Activated CD4-positive, alpha-beta memory T cell treated with anti-CD3 and anti-CD28 coated beads, Interleukin-2, amount 10 ng/mL, durations not matched to agents 7 days and 5 days (primary cell): Measurements from ENCODE around the gene ETS1. TPM values are rescaled to one million over a fixed set of nuclear protein-coding genes. Genes with fewer than 3 reads are reported as not detected.

Experiments used
- CTCF ChIA-PET: fragments of 350-600 bp; sonication (Branson Sonifier 250); formaldehyde crosslinking; loops from one replicate; lab custom pipeline; 2021; ENCODE audit warnings: antibody characterized with exemption, inconsistent platforms; lab: Charles Lee
- POLR2A ChIA-PET: fragments of 350-600 bp; sonication (Branson Sonifier 250); formaldehyde crosslinking; loops from one replicate; lab custom pipeline; 2021; ENCODE audit warnings: antibody characterized with exemption; lab: Charles Lee
- DNase-seq: peaks from one replicate; pipeline ENCODE4 v3.0.0-alpha.2; 2020
- H3K27ac Mint-ChIP-seq: one replicate; pipeline ENCODE4 v1.8.0; 2021; ENCODE audit warnings: mild to moderate bottlenecking, mixed read lengths
- H3K27me3 Mint-ChIP-seq: one replicate; pipeline ENCODE4 v1.8.0; 2021; ENCODE audit warnings: mixed read lengths
- H3K36me3 Mint-ChIP-seq: one replicate; pipeline ENCODE4 v1.8.0; 2021; ENCODE audit warnings: low read depth, mixed read lengths
- H3K4me1 Mint-ChIP-seq: one replicate; pipeline ENCODE4 v1.8.0; 2021; ENCODE audit warnings: mixed read lengths
- H3K4me3 Mint-ChIP-seq: one replicate; pipeline ENCODE4 v1.8.0; 2021; ENCODE audit warnings: mild to moderate bottlenecking, mixed read lengths
- H3K9me3 Mint-ChIP-seq: one replicate; pipeline ENCODE4 v1.8.0; 2021; ENCODE audit warnings: mixed read lengths
- total RNA-seq, 2 experiments: library from RNA; stranded (reverse); gene quantifications; one replicate each; pipeline ENCODE4 v1.2.3, GENCODE V29; 2021

The ETS1 gene
- total RNA-seq, 2 experiments from 2014 or later: 572 to 584 TPM

- no peaks in the 10 kb centered on the region for H3K9me3 Mint-ChIP-seq
- H3K36me3 Mint-ChIP-seq: no peaks in the 10 kb centered on the region
- POLR2A ChIA-PET: interaction anchor here (1.2 to 1.8 kb wide), 2 partner anchors 11 to 56 kb away, joined by 3 to 5 read pairs; no protein-coding TSS in a partner anchor
- H3K4me3 Mint-ChIP-seq: no peak overlapping the region
- CTCF ChIA-PET: interaction anchor here (1.3 kb wide), 1 partner anchor 9 kb away, joined by 4 read pairs; no protein-coding TSS in a partner anchor
- peaks cover 5% of the 10 kb centered on the region for H3K27me3 Mint-ChIP-seq
- DNase-seq: no peak
- H3K27ac Mint-ChIP-seq: no peak overlapping the region
- H3K4me1 Mint-ChIP-seq: peaks cover 8% of the 10 kb centered on the region
Measured at GRCh38 chr11:128599729-128600128, 12.4 kb upstream of the ETS1 start.

DNA sequence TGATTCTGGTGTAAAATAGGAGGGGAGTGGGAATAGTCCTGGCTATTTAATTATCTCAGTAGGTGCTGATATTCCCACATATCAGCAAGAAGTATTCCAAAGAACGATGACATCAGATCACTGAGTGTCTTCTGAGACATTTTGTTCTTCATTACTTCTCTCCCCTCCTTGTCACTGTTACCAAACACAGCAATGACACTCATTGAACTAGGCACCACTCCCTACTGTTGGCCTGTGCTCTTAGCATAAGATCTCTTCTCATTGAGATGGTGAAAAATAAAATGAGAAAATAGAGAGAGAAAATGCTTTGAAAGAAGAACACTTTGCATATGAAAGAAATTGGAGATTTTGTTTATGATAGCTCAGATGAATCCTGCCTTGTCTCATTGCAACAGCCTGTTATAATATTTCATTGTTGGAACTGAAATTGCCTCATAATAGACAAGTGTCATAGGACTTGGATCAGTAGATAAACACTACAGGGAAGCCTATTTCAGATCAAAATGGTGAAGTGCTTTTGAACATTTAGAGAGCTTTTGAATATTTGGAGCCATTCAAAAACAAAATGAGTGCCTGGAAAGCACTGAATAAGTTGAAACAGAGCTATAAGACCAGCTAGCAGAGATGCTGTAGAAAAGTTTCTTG lies 11.3 kb upstream of the ETS1 start:
- Mint-ChIP-seq H3K36me3 (no peaks in the 10 kb centered on the region), H3K4me1 (peaks cover 8% of the 10 kb centered on the region), H3K9me3 (no peaks in the 10 kb centered on the region), H3K27ac (no peak overlapping the region), H3K27me3 (peaks cover 6% of the 10 kb centered on the region), H3K4me3 (no peak overlapping the region)
- no peak for DNase-seq
- CTCF ChIA-PET: interaction anchor here (0.9 kb wide), 1 partner anchor 126 kb away, joined by 3 read pairs; no protein-coding TSS in a partner anchor
- POLR2A ChIA-PET: interaction anchor here (1.2 to 1.3 kb wide), 3 partner anchors 9 to 275 kb away, joined by 3 to 5 read pairs (median 3); no protein-coding TSS in a partner anchor

DNA sequence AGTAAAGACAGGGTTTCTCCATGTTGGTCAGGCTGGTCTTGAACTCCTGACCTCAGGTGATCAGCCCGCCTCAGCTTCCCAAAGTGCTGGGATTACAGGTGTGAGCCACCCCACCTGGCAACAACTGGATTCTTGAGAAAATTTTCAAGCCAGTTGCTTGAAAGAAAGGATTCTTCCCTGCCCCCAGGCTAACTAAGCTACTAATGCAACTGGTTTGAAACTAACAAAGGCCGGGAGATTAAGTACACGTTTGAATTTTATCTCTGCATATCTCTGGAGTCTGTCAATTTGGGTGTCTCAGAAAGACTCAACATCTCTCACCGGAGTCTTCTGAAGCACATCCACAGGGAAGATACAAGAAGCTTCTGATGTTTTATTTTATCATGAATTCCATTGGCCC lies 10.7 kb upstream of the ETS1 start:
- ChIA-PET CTCF (no interaction called here), POLR2A (interaction anchor here (1.2 to 1.3 kb wide), 3 partner anchors 10 to 274 kb away, joined by 3 to 5 read pairs (median 3); no protein-coding TSS in a partner anchor)
- Mint-ChIP-seq H3K36me3 (no peaks in the 10 kb centered on the region), H3K27me3 (peaks cover 6% of the 10 kb centered on the region), H3K9me3 (no peaks in the 10 kb centered on the region), H3K4me3 (no peak overlapping the region), H3K4me1 (peaks cover 8% of the 10 kb centered on the region), H3K27ac (no peak overlapping the region)
- no peak for DNase-seq

DNA sequence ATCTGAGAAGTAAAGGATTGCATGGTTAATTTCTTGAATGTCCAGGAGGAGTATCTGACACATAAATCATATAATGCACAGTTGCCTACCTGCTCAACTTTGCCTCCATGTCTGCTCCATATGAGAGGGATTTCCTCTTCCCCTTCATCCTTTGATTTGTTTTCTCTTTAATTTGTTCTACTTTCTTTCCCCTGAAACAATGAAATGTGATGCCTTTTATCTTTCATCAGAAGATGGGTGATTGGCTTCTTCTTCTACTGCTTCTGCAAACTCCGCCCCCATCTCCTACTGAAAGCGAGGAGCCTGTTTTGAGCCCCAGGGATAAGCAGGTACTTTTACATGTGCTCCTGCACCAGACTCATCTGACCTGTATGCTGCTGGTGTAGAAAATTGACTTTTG lies 9.9 kb upstream of the ETS1 start:
- no peak overlapping the region for H3K27ac Mint-ChIP-seq
- peaks cover 6% of the 10 kb centered on the region for H3K27me3 Mint-ChIP-seq

DNA sequence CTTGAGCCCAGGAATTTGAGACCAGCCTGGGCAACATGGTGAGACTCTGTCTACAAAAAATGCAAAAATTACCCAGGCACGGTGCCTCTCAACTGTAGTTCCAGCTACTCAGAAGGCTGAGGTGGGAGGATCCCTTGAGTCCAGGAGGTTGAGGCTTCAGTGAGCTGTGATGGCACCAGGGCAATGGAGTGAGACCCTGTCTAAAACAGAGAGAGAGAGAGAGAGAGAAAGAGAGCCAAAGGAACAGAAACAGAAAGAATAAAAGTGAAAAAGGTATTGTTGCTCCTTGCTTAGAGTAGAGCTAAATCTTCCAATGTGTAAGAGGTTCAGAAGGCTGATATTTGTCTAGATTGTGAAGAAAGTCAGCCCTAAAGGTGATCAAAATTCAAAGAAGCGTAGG lies 8.9 kb upstream of the ETS1 start:
- H3K4me1 Mint-ChIP-seq: peaks cover 5% of the 10 kb centered on the region
- H3K36me3 Mint-ChIP-seq: no peaks in the 10 kb centered on the region
- peaks cover 10% of the 10 kb centered on the region for H3K27me3 Mint-ChIP-seq
- DNase-seq: no peak
- no peak overlapping the region for H3K27ac Mint-ChIP-seq
- ChIA-PET POLR2A (no interaction called here), CTCF (no interaction called here)
- no peaks in the 10 kb centered on the region for H3K9me3 Mint-ChIP-seq
- no peak overlapping the region for H3K4me3 Mint-ChIP-seq

More for the DNA sequence above, 9.9 kb upstream of the ETS1 start:
- ChIA-PET POLR2A (no interaction called here), CTCF (no interaction called here)
- DNase-seq: no peak
- H3K36me3 Mint-ChIP-seq: no peaks in the 10 kb centered on the region
- H3K4me1 Mint-ChIP-seq: peaks cover 5% of the 10 kb centered on the region
- H3K9me3 Mint-ChIP-seq: no peaks in the 10 kb centered on the region
- no peak overlapping the region for H3K4me3 Mint-ChIP-seq

DNA sequence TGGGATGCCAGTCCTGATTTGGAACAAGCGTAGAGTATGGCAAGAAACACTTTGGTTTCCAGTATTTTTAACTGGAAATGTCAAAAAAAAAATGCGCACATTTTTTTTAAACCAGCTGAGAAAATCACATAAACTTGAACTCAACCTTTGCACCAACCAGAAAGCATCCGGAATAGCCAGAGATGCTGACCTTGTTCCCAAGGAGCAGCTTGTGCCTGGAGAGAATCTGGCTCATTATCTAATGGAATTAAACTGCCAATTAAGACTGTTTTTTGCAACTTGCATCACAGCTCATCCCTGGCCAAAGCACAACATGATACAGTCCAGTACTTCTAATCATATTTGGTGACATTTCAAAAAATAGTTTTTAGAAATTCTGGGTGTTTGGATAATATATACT lies 8.4 kb upstream of the ETS1 start:
- Mint-ChIP-seq H3K27me3 (peaks cover 13% of the 10 kb centered on the region), H3K4me3 (no peak overlapping the region), H3K27ac (no peak overlapping the region), H3K4me1 (peaks cover 5% of the 10 kb centered on the region), H3K36me3 (no peaks in the 10 kb centered on the region), H3K9me3 (no peaks in the 10 kb centered on the region)
- POLR2A ChIA-PET: no interaction called here
- CTCF ChIA-PET: no interaction called here
- DNase-seq: no peak

DNA sequence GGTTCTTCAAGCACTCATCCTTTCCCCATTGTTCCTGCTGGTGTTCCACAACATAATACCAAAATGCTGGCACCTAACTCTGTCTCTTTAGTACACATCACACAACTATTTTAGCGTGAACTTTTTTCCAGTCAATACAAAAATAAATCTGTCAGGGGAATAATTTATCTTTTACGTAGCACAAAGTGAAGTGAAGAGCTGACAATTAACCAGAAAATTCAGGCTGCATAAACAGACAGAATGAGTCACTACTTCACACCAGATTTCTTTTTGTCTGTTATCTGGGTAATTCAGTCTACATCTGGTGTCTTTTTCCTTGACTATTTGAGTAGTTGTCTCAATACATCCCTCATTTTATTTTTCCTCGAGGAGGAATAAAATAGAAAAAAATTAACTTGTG lies 7.9 kb upstream of the ETS1 start:
- no peak overlapping the region for H3K4me3 Mint-ChIP-seq
- H3K27ac Mint-ChIP-seq: no peak overlapping the region
- H3K27me3 Mint-ChIP-seq: peaks cover 14% of the 10 kb centered on the region
- DNase-seq: no peak
- no peaks in the 10 kb centered on the region for H3K9me3 Mint-ChIP-seq
- no peaks in the 10 kb centered on the region for H3K36me3 Mint-ChIP-seq
- peaks cover 5% of the 10 kb centered on the region for H3K4me1 Mint-ChIP-seq
- POLR2A ChIA-PET: no interaction called here
- CTCF ChIA-PET: no interaction called here

DNA sequence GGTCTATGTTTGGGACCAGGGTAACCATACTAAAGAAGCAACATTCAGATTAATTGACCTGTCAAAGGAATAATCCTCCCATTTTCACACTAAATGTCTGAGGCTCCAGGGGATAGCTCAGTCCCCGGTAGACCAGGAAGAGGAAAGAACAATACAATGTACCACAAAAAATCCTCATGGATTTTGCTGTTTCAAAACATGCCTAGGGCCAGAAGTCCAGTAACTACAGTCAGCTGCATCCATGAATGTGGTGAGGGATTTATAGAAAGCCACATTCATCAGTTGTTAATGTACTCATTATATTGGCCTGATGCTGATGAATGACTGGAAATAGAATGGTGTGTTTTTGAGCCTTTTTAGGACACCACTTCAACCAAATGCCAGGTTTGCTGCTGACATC lies 6.9 kb upstream of the ETS1 start:
- Mint-ChIP-seq H3K9me3 (no peaks in the 10 kb centered on the region), H3K27me3 (peaks cover 16% of the 10 kb centered on the region), H3K4me3 (no peak overlapping the region), H3K4me1 (no peaks in the 10 kb centered on the region), H3K27ac (no peak overlapping the region), H3K36me3 (no peaks in the 10 kb centered on the region)
- ChIA-PET CTCF (no interaction called here), POLR2A (no interaction called here)
- no peak for DNase-seq

DNA sequence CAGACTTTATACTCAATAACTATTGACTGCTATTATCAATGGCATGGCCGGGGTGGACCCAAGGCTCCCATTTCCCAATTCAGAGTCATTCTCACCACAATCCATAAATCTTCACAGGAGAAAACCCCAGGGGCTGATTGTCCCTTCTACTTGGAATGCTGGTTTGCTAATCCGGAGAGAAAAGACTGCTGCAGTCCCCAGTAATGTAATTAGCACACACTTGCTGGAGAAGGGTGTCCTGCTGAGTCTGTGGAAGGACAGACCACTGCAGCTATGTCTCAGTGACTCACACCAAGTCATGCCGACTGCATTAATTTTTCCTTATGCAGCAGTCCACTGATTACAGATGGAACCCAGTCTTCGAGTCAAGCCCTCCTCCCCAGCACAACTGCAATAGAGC lies 5.9 kb upstream of the ETS1 start:
- Mint-ChIP-seq H3K9me3 (no peaks in the 10 kb centered on the region), H3K4me3 (no peak overlapping the region), H3K4me1 (no peaks in the 10 kb centered on the region), H3K27ac (no peak overlapping the region), H3K36me3 (no peaks in the 10 kb centered on the region), H3K27me3 (peaks cover 16% of the 10 kb centered on the region)
- ChIA-PET CTCF (no interaction called here), POLR2A (no interaction called here)
- no peak for DNase-seq

DNA sequence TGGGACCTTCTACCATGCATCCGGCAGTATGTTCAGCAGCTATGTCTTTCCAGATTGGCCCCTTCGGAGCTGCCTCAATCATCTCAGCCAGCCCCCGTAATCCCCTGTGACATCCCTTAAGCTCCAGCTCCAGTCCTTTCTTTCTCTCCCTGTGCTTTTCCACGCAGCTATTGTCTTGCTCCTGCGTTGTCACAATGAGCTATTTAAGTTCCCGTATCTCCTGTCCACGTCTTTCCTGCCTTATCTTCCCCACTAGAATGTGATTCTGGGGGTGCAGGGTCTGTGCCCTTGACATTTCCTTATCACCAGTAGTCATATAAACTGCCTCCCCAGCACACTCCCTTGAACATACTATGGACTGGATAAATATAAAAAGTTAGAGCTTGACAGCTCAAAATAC lies 5.1 kb upstream of the ETS1 start:
- ChIA-PET CTCF (interaction anchor here (0.8 kb wide), 1 partner anchor 420 kb away, joined by 3 read pairs; no protein-coding TSS in a partner anchor), POLR2A (no interaction called here)
- Mint-ChIP-seq H3K4me3 (no peak overlapping the region), H3K4me1 (no peaks in the 10 kb centered on the region), H3K27ac (no peak overlapping the region), H3K36me3 (no peaks in the 10 kb centered on the region), H3K27me3 (peaks cover 16% of the 10 kb centered on the region), H3K9me3 (no peaks in the 10 kb centered on the region)
- no peak for DNase-seq

- Mint-ChIP-seq H3K4me3 (no peak overlapping the region), H3K9me3 (no peaks in the 10 kb centered on the region), H3K36me3 (no peaks in the 10 kb centered on the region), H3K4me1 (no peaks in the 10 kb centered on the region), H3K27ac (no peak overlapping the region), H3K27me3 (peaks cover 18% of the 10 kb centered on the region)
- ChIA-PET CTCF (interaction anchor here (1.3 kb wide), 1 partner anchor 9 kb away, joined by 4 read pairs; no protein-coding TSS in a partner anchor), POLR2A (interaction anchor here (0.9 kb wide), 1 partner anchor 29 kb away, joined by 3 read pairs; no protein-coding TSS in a partner anchor)
- no peak for DNase-seq
Measured at GRCh38 chr11:128590587-128590986, 3.2 kb upstream of the ETS1 start.

DNA sequence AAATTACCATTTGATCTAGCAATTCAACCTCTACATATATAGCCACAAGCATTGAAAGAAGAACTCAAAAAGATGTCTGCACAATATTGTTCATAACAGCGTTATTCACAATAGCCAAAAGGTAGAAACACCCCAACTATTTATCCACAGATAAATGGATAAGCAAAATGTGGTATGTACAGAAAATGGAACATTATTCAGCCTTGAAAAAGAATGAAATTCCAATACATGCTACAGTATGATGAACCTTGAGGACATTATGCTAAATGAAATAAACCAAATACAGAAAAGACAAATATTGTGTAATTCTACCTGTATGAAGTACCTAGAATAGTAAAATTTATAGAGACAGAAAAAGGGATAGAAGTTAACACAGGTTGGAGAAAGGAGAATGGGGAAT lies 2.6 kb upstream of the ETS1 start:
- peaks cover 15% of the 10 kb centered on the region for H3K27me3 Mint-ChIP-seq
- H3K4me1 Mint-ChIP-seq: no peaks in the 10 kb centered on the region
- CTCF ChIA-PET: interaction anchor here (1.3 kb wide), 1 partner anchor 10 kb away, joined by 4 read pairs; no protein-coding TSS in a partner anchor
- H3K27ac Mint-ChIP-seq: no peak overlapping the region
- no peak for DNase-seq
- H3K4me3 Mint-ChIP-seq: no peak overlapping the region
- no peaks in the 10 kb centered on the region for H3K9me3 Mint-ChIP-seq
- POLR2A ChIA-PET: no interaction called here
- no peaks in the 10 kb centered on the region for H3K36me3 Mint-ChIP-seq

GRCh38 chr11:128588093-128588492 lies 735 bp upstream of the ETS1 start:
- DNase-seq: no peak
- peaks cover 16% of the 10 kb centered on the region for H3K27me3 Mint-ChIP-seq
- ChIA-PET POLR2A (no interaction called here), CTCF (no interaction called here)
- peaks cover 3% of the 10 kb centered on the region for H3K4me1 Mint-ChIP-seq
- no peak overlapping the region for H3K4me3 Mint-ChIP-seq
- no peaks in the 10 kb centered on the region for H3K36me3 Mint-ChIP-seq
- H3K27ac Mint-ChIP-seq: no peak overlapping the region
- H3K9me3 Mint-ChIP-seq: no peaks in the 10 kb centered on the region

- no peak for DNase-seq
- Mint-ChIP-seq H3K4me1 (peaks cover 5% of the 10 kb centered on the region), H3K36me3 (no peaks in the 10 kb centered on the region), H3K27ac (no peak overlapping the region), H3K4me3 (no peak overlapping the region), H3K9me3 (no peaks in the 10 kb centered on the region), H3K27me3 (peaks cover 13% of the 10 kb centered on the region)
- ChIA-PET POLR2A (no interaction called here), CTCF (no interaction called here)
Measured at GRCh38 chr11:128586689-128587088, 669 bp downstream of the ETS1 start.
